HG03520 (cell line): ENCODE measurements around the gene RRBP1.

Source experiments
- ATAC-seq: cut with Tn5 transposase; IDR thresholded peaks from one replicate; pipeline ENCODE4 v1.9.1; 2021; ENCODE audit warnings: mild to moderate bottlenecking, moderate library complexity; ENCODE audit not compliant: unreplicated experiment

RRBP1 gene

DNA sequence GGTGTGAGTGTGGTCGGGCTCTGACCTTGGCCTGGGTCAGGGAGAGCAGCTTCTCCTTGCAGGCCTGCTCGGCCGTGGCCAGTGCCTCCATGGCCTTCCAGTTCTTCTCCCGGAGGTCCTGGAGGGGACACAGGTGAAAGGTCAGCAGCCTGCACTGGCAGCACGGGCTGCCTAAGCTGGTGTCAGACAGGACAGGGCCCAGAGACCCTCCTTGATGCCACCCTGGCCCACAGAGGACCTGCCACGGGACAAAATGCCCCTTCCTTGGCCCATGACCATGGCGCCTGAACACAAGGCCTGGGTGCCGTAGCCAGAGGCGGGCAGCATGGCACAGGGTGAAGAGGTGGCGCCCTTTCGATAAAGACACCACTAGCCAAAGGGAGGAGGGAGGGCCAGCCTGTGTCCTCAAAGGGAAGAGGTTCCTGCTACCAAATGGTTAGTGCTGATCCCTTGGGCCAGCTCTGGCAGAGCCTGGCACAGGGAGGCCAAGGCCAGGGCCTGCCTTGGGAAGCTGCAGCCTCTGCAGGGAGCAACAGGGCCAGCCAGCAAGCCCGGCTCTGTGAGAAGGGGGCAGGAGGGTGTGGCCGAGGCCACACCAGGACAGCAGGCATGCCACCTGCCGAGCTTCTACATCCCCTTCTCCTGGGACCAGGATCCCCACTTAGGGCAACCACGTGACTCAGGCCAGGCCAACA lies 57.3 kb downstream of the RRBP1 start:
- ATAC-seq: no peak

GRCh38 chr20:17624070-17624469 lies 58.0 kb downstream of the RRBP1 start:
- ATAC-seq: no peak

DNA sequence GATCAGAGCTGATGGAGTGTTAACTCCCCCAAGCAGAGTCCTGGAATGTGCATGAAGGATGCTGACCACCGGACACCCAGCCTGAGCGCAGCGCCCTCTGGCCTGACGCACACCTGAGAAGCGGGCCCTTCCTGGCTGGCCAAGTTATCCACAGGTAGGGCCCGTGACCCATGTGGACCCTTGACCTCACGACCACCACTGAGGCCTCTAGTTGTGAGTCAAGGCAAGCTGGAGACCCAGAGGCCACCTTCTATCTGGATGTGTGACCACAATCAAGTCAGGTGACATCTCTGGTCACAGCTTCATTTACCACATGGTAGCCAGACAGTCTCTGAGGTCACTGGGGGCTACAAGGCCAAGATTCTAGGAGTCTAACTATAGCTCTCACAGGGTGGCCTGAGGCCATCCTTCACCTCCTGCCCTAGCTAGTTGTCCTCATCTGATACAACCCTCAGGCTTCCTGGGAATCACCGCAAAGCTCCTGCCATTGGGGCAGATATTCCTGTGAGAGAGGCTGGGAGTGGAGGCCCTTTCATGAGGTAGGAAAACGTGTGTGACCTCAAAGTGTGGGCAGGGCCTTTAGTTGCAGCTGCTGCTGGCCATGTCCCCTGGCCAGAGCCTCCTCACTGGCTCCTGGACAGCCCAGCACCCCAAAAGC lies 59.1 kb downstream of the RRBP1 start:
- ATAC-seq: no peak

DNA sequence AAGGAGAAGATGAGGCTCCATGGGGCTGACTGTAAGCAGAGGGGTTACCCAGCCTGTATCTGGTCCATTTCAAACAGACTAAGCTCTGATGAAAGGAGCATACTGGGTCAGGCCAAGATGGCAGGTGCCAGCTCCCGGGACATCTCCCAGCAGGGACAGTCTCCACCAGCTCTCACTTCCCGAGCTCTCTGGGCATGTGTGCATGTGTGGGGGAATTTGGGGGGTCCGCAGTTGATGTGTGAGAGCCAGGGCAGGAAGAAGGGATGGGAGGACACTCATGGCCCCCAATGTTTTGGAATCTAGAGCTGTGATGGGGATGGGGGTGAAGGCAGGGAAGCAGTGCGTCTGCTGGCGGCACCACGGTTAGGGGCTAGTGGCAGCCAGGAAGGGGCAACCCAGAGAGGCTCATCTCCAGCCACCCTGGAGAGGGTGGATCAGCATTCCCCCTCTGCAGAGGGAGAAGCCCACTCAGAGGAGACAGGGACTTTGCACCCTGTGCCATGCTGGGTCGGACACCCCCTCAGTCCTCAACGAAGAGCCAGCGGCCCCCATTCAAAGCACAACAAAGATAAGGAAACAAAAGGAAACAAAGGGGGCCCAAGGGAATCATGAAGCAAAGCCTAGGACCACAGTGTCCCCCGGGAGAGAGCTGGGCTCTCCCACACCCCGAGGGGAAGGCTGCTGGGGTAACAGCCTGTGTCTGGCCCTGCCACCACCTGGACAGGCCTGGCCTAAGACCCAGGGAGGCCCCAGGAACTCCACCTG lies 59.8 kb downstream of the RRBP1 start:
- no peak for ATAC-seq

DNA sequence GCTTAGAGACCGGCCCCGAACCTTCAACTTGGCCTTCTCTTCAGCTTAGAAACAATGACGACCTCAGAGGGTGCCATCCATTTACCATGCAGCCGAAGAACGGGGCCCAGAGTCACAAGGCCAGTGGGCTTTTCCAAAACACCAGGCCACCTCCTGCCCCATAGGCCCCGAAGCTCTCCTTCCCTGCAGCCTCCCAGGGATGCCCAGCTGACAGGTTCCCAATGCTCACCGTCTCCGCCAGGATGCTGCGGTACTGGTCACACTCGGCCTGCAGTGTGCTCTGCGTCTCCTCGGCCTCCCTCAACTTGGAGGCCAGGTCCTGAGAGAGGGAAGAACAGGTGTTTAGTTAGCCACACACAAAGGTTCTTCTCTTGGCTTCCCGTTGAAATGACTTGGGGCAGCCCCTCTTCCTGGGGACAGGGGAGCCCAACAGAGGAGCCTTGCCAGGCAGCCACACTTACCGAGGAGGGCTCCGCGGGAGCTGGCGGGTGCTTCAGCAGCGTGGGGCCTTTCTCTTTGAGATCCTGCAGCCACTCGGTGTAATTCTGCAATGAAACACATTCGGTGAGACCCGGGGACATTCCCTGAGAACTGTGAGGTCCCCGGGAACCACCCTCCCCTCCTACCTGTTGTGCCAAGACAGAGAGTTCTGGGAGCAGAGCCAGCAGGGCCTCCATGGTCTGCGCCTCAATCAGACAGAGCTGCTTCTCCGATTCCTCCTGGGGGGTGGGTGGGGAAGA lies 60.6 kb downstream of the RRBP1 start:
- ATAC-seq: no peak

GRCh38 chr20:17620371-17621228 lies 61.4 kb downstream of the RRBP1 start:
- no peak for ATAC-seq

DNA sequence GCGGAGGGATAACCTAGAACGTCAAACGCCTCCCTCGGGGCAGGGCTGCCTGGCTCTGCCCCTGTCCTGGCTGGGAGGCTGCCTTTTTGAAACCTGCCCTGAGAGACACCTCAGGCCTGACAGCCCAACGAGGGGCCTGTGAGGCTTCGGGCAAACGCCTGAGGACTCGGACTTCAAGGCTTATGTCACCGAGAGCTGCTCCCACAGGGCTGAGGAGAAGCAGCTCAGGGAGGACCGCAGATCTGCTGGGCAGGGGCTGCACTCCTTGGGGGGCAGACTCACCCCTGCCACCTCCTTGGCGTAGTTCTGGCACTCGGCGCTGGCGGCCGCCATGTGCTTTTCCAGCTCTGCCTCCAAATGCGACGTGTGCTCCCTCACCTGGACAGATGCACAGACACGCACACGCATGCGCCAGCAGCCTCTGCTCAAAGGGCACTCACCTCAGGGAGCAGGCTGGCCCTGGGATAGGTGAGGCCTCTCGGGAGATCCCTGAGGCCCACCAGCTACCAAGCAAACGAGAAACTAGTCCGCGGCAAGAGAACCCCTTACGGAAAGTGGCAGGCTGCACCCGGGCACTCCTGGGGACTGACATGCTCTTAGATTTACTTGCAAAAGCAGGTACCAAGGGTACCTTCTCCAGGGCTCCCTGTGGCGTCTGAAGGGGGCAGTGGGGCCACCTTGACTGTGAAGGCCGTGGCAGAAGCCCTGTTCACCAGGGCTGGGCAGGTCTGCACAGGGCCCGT lies 62.5 kb downstream of the RRBP1 start:
- no peak for ATAC-seq

GRCh38 chr20:17618673-17619013 lies 63.4 kb downstream of the RRBP1 start:
- no peak for ATAC-seq

DNA sequence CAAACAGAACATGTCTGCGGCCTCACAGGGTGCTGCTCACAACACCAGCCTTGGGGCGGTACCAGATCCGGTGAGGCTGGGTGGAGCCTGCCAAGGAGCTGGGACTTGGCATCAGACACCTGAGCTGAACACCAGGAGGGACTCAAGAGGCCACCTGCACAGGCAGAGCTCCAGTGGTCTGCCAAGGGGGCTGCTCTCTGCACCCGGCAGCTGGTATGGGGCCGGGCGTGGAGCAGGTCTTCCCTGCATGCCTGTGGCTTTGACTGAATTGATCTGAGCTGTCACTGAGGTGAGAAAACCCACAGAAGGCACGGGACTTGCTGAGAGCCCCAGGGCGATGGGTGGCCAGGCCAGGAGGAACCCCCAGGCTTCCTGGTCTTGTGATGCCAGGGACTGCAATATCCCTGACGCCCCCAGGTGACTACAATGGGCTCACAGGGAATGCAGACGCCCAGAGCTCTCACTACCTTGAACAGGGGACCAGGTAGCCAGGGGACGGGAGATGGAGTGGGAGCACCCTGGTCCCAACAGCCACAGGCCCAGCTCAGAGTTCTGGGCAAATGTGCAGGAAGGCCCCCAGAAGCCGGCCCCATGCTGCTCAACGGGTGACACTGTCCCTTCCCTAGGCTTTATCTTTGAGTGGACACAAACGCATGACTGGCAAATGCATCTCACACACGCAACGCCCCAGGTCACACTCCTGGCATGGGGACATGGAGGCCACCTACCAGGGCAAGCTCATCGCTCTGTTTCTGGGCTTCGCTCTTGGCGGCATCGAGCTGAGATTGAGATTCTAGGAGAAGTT lies 64.0 kb downstream of the RRBP1 start:
- ATAC-seq: no peak

GRCh38 chr20:17617212-17617867 lies 64.7 kb downstream of the RRBP1 start:
- no peak for ATAC-seq

GRCh38 chr20:17616480-17617211 lies 65.4 kb downstream of the RRBP1 start:
- no peak for ATAC-seq

DNA sequence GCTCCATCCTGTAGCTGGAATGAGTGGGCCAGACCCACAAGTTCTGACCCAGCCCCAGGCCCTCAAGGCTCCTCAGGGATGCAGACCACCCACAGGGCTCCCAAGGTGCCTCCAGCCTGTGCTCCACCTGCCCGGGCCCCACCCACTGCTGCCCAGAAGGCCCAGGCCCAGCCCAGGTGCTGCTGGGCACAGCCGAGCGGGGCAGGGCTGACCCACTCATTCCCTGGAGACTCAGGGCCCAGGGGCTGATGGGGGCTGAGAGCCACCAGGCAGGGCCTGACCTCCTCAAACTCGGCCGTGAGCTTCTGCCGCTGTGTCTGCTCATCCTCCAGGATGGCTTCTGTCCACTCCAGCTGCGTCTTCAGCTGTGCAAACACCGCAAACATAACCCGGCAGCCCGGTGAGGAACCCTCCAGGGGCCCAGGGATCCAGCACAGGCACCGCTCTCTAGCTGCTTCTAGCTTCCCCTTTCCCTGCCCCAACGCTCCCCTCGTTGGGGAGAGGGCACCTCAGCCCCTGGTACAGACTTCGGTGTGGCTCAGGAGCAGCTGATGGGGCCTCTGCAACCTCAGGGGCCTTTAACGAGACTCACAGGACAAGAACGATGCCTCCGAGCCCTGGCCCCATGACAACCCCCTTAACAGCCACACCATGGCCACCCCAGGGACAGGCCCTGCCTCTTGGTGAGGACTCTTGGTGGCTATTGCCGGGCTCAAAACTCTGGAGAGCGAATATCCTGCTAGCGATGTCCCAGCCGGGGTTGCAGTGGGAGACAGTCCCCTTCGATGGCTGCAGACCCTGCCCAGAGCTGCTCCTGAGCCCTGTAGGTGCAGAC lies 66.2 kb downstream of the RRBP1 start:
- ATAC-seq: no peak

DNA sequence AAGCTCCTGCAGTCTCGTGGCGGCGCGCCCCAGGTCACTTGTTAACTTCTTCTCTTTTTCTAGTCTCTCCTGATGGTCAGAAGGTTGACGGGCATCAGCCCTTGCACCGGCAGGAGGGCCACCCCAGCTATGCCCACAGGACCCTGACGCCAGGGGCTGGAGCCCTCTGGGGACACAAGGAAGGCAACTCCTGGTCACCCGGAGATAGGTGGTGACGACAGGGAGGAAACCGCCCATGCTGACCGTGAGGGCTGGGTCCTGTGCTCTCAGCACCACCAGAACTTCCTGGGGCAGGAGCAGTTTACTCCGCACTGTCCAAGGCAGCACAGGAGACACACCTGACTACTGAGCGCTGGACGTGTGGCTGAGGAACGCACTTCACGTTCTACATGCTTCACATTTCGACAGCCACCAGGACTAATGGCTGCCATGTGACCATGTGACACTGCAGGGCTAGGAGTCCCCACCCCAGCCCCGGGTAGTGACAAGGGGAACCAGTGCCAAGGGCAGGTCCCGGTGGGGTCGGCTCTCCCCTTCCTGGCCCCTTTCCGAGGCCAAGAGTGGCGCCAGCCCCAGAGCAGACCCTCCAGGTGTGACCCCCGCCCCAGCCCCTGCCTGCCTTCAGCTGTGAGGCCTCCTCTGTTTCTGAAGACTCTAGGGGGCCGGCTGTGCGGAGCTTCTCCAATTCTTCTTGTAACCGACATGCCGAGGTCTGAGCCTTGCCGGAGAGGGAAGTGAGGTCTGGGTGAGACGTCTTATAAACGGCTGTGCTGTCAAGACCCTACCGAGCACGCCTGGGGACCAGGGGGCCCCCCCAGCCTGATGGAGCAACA lies 67.0 kb downstream of the RRBP1 start:
- no peak for ATAC-seq

DNA sequence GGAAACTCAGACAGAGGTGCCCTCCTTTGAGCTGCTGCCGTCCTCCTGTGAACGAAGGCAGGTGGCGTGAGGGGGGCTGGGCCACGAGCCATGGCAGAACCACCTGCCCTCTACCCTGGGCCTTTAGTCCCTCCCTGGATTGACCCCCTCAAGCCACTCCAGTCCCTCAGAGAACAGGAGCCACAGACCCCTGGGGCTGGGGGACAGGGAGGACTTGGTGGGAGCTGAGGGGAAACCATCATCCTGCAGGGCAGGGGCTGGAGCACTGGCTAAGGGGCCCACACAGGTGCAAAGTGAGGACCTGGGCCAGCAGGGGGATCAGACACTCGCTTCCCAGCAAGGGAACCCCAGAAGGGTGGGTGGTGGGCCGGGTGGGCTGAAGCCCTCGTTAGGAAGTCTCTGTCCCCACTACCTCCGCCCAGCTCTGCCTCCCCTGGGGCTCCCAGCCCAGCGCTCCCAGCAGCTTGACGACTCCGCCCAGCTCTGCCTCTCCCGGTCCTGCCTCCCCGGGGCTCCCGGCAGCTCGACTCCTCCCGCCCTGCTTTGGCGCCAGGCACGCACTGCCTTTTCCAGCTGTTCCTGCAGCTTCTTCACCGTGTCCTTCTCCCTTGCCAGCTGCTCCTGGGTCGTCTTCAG lies 67.7 kb downstream of the RRBP1 start:
- no peak for ATAC-seq

GRCh38 chr20:17613328-17614175 lies 68.5 kb downstream of the RRBP1 start:
- no peak for ATAC-seq
